Measurements from ENCODE around the gene MARK2. TPM values are rescaled to one million over a fixed set of nuclear protein-coding genes. Genes with fewer than 3 reads are reported as not detected.

The MARK2 gene
- total RNA-seq, 1 experiment from 2014 or later, result 39.8 TPM

DNA sequence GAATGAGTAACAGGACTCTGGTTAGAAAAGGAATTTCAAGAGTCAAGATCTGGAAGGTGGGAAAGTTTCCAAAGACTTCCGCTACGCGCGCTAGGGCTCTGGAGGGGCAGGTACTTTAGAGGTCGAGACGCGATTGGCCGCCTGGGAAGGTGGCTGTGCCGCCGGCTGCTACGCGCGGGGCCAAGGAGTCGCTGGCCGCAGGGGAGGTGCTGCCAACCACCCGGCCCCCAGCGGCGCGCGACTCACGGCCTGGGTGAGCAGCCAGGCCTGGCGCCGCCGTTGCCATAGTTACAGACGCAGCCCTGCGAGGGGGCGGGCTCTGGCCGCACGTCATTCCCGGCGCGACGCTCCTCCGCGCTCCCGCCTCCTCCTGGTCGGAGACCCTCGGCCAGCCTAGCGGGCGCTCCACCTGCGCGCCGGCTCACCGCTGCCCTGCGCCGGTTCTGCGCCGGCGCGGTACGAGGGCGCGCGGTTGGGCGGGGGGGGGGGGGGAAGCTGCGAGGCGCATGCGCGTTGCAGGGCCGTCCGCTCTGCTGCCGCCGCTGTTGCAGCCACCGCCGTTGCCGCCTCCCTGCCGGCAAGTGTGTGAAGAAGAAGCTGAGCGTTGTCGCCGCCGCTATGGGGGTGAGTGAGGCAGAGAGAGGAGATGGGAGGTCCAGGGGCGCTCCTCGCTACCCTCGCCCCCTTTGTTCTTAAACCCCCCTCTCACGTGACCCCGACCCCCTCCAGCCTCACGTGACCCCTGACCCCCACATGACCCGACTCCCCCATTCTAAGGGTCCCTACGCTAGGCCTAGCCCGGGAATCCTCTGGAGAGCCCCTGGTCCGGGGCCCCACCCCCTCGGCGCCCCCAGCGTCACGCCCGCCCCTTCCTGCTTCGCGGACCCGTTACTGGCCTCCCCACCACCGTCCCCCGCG, 99.8 kb downstream of the MARK2 start, which contains the start of gene NAA40:
TSS of gene NAA40 (plus strand) at position 524 of the 918 bp plus-strand sequence. CDS start at position 619, 95 bp downstream.
- BruUV-seq (replicated peaks), result no TSS peak
- peak within 1 kb of the TSS; percentile 100 for H3K4me2 ChIP-seq (ENCODE audit: low read length)
- no peaks in the 10 kb centered on the region for H3K36me3 ChIP-seq (ENCODE audit: control insufficient read depth in 1 of 2, insufficient read depth in 2 of 2, low read length in 2 of 2)
- no peaks in the 10 kb centered on the region for H3K9me3 ChIP-seq (ENCODE audit: control insufficient read depth in 1 of 2, insufficient read depth in 1 of 2, low read depth in 1 of 2, low read length in 2 of 2)
- peak; percentile 96 for DNase-seq (ENCODE audit: low read depth, low spot score)
- peak within 1 kb of the TSS; percentile 92 to 97 for H3K4me3 ChIP-seq (replicated peaks in 1 of 2; ENCODE audit: low read depth in 1 of 2, low read length in 2 of 2)
- TF ChIP-seq ELF1 (IDR thresholded peaks at IDR 0.05; ENCODE audit: borderline replicate concordance, low read depth), result no peak
- peak; percentile 95 for TF ChIP-seq SRF (IDR thresholded peaks at IDR 0.05; ENCODE audit: low read depth)
- TF ChIP-seq CBX3 (IDR thresholded peaks at IDR 0.05; ENCODE audit: low read depth), result peak; percentile 65; the same call in 1 of the 2 replicates
- no peak for TF ChIP-seq CEBPB (IDR thresholded peaks at IDR 0.05; ENCODE audit: low read depth)
- TF ChIP-seq, protein P1, sequence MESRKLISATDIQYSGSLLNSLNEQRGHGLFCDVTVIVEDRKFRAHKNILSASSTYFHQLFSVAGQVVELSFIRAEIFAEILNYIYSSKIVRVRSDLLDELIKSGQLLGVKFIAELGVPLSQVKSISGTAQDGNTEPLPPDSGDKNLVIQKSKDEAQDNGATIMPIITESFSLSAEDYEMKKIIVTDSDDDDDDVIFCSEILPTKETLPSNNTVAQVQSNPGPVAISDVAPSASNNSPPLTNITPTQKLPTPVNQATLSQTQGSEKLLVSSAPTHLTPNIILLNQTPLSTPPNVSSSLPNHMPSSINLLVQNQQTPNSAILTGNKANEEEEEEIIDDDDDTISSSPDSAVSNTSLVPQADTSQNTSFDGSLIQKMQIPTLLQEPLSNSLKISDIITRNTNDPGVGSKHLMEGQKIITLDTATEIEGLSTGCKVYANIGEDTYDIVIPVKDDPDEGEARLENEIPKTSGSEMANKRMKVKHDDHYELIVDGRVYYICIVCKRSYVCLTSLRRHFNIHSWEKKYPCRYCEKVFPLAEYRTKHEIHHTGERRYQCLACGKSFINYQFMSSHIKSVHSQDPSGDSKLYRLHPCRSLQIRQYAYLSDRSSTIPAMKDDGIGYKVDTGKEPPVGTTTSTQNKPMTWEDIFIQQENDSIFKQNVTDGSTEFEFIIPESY (IDR thresholded peaks at IDR 0.05; ENCODE audit: extremely low read depth, insufficient replicate concordance, low read length), result no peak
- TF ChIP-seq TCF7L2 (IDR thresholded peaks at IDR 0.05; ENCODE audit: borderline replicate concordance, extremely low read depth, insufficient read depth, insufficient read length), result peak; percentile 28
- TF ChIP-seq RAD21 (IDR thresholded peaks at IDR 0.05; ENCODE audit: low read depth), result no peak
- TF ChIP-seq EGR1 (IDR thresholded peaks at IDR 0.05; ENCODE audit: low read depth), result peak; percentile 90
- TF ChIP-seq, protein P2, sequence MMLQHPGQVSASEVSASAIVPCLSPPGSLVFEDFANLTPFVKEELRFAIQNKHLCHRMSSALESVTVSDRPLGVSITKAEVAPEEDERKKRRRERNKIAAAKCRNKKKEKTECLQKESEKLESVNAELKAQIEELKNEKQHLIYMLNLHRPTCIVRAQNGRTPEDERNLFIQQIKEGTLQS (IDR thresholded peaks at IDR 0.05), result no peak
- TF ChIP-seq POLR2A (IDR thresholded peaks at IDR 0.05; ENCODE audit: borderline replicate concordance, extremely low read depth, insufficient read depth, insufficient read length), result peak; percentile 38
- TF ChIP-seq ZFX (IDR thresholded peaks at IDR 0.05), result 0 out of 2 replicates have a peak, but pooled peaks have one; percentile 14
- peak; percentile 89 for TF ChIP-seq SP1 (IDR thresholded peaks at IDR 0.05; ENCODE audit: low read depth)
- TF ChIP-seq POLR2AphosphoS5 (IDR thresholded peaks at IDR 0.05; ENCODE audit: low read depth, low read length), result peak; percentile 72
- TF ChIP-seq EZH2phosphoT487 (IDR thresholded peaks at IDR 0.05; ENCODE audit: borderline replicate concordance), result no peak
- no peak for TF ChIP-seq JUND (IDR thresholded peaks at IDR 0.05)
- no peak for TF ChIP-seq FOSL1 (IDR thresholded peaks at IDR 0.05; ENCODE audit: low read depth)
- TF ChIP-seq, protein P3, sequence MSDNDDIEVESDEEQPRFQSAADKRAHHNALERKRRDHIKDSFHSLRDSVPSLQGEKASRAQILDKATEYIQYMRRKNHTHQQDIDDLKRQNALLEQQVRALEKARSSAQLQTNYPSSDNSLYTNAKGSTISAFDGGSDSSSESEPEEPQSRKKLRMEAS (IDR thresholded peaks at IDR 0.05), result peak; percentile 72; the same call in 1 of the 2 replicates
- no peak for TF ChIP-seq ZNF274 (IDR thresholded peaks at IDR 0.05; ENCODE audit: low read depth, low read length)
- TF ChIP-seq, protein P4, sequence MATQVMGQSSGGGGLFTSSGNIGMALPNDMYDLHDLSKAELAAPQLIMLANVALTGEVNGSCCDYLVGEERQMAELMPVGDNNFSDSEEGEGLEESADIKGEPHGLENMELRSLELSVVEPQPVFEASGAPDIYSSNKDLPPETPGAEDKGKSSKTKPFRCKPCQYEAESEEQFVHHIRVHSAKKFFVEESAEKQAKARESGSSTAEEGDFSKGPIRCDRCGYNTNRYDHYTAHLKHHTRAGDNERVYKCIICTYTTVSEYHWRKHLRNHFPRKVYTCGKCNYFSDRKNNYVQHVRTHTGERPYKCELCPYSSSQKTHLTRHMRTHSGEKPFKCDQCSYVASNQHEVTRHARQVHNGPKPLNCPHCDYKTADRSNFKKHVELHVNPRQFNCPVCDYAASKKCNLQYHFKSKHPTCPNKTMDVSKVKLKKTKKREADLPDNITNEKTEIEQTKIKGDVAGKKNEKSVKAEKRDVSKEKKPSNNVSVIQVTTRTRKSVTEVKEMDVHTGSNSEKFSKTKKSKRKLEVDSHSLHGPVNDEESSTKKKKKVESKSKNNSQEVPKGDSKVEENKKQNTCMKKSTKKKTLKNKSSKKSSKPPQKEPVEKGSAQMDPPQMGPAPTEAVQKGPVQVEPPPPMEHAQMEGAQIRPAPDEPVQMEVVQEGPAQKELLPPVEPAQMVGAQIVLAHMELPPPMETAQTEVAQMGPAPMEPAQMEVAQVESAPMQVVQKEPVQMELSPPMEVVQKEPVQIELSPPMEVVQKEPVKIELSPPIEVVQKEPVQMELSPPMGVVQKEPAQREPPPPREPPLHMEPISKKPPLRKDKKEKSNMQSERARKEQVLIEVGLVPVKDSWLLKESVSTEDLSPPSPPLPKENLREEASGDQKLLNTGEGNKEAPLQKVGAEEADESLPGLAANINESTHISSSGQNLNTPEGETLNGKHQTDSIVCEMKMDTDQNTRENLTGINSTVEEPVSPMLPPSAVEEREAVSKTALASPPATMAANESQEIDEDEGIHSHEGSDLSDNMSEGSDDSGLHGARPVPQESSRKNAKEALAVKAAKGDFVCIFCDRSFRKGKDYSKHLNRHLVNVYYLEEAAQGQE (IDR thresholded peaks at IDR 0.05; ENCODE audit: low read depth), result no peak
- TF ChIP-seq YY1 (IDR thresholded peaks at IDR 0.05; ENCODE audit: extremely low read depth, insufficient replicate concordance, low read depth, low read length), result no peak
- TF ChIP-seq SIN3A (IDR thresholded peaks at IDR 0.05; ENCODE audit: low read depth), result peak; percentile 89
- H3K27ac ChIP-seq (ENCODE audit: low read depth, low read length), result peak within 1 kb of the TSS; percentile 87
- peaks cover 10 to 31% of the 10 kb centered on the region in 2 experiments for H3K4me1 ChIP-seq (ENCODE audit: control insufficient read depth in 1 of 2, insufficient read depth in 2 of 2, low read length in 2 of 2)
- peaks cover 49% of the 10 kb centered on the region for H3K79me2 ChIP-seq (ENCODE audit: insufficient read depth, low read length)
- no peaks in the 10 kb centered on the region for H3K27me3 ChIP-seq (ENCODE audit: insufficient read depth, low read length)
- H4K20me1 ChIP-seq (ENCODE audit: insufficient read depth), result no peaks in the 10 kb centered on the region
- ChIA-PET POLR2A (no interaction called here), CTCF (interaction anchor here (0.8 kb wide), 1 partner anchor 101 kb away, joined by 3 read pairs; no protein-coding TSS in a partner anchor), RAD21 (ENCODE audit: low non-redundant PET in 1 of 2, low total read pairs in 2 of 2, uncharacterized antibody in 2 of 2, unreplicated experiment in 2 of 2) (interaction anchor here (0.6 kb wide), 2 partner anchors 21 to 69 kb away, joined by 3 read pairs; no protein-coding TSS in a partner anchor)
- peak within 1 kb of the TSS; percentile 89 for H3K9ac ChIP-seq (ENCODE audit: low read length)
- H2AFZ ChIP-seq (ENCODE audit: low read depth, low read length, poor library complexity, severe bottlenecking), result peak within 1 kb of the TSS; percentile 99
- intact Hi-C loops (cut with micrococcal nuclease), result loop anchor here (1.0 kb wide), 2 partner anchors 19 to 48 kb away; partner anchors contain the start of gene OTUB1
- H3K9me2 ChIP-seq (ENCODE audit: insufficient read depth), result no peaks in the 10 kb centered on the region
- ATAC-seq, result peak; percentile 95
